Skeletal muscle cell (primary cell): ENCODE results near the gene ITGB2.

Source experiments
- DNase-seq: peaks from one replicate; pipeline ENCODE4 v3.0.0-alpha.2; 2010; ENCODE audit warnings: low read depth
- H3K4me3 ChIP-seq: 2 replicates; pipeline ENCODE4 v1.5.1; 2011; ENCODE audit warnings: low read depth, mild to moderate bottlenecking, control low read depth, low read length, moderate library complexity

ITGB2 gene

GRCh38 chr21:44858291-44858690, 62.4 kb downstream of the ITGB2 start:
- H3K4me3 ChIP-seq: no peak overlapping the region
- no peak for DNase-seq

- no peak for DNase-seq
- no peak overlapping the region for H3K4me3 ChIP-seq
Measured at GRCh38 chr21:44857127-44857892, 63.4 kb downstream of the ITGB2 start.

GRCh38 chr21:44856131-44856530, 64.6 kb downstream of the ITGB2 start:
- DNase-seq: no peak

GRCh38 chr21:44855572-44855971, 65.1 kb downstream of the ITGB2 start:
- DNase-seq: no peak
- H3K4me3 ChIP-seq: no peak overlapping the region

More at GRCh38 chr21:44856131-44856530, 64.6 kb downstream of the ITGB2 start:
- H3K4me3 ChIP-seq: no peak overlapping the region

DNA sequence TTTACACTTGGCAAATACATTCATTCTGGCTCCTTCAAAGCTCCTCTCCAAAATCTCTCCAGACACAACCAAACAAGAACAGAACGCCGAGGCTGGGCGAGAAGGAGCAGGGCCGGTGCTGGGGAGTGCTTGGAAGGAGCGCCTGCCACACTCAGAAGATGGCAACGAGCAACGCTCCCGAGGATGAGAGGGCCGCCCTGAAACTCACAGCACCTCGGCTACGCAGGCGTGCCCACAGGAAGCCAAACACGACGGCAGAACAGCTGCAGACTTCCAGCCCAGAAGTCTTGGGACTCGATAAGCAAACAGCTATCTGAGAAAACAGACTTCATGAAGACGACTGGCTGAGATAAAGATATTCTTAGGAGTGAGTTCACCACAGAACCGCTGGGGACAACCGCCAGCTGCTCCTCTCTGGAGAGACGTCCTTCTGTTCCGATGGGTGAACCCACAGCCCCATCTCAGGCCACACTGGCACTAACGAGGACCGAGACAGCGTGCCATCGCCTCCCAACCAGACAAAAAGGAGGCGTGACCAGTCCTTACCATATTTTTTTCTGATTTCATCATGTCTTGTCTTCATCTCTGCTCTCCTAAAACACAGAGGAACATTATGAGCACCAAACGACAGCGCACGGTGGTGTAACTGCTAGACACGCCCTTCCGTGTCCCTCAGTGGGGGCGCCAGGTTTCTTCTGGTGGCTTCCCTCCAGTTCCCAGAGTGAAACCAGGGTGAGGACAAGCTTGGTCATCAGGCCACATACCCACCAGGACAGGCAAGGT, 65.8 kb downstream of the ITGB2 start:
- H3K4me3 ChIP-seq: no peak overlapping the region
- no peak for DNase-seq

- no peak for DNase-seq
- no peak overlapping the region for H3K4me3 ChIP-seq
Measured at GRCh38 chr21:44854391-44854663, 66.4 kb downstream of the ITGB2 start.

DNA sequence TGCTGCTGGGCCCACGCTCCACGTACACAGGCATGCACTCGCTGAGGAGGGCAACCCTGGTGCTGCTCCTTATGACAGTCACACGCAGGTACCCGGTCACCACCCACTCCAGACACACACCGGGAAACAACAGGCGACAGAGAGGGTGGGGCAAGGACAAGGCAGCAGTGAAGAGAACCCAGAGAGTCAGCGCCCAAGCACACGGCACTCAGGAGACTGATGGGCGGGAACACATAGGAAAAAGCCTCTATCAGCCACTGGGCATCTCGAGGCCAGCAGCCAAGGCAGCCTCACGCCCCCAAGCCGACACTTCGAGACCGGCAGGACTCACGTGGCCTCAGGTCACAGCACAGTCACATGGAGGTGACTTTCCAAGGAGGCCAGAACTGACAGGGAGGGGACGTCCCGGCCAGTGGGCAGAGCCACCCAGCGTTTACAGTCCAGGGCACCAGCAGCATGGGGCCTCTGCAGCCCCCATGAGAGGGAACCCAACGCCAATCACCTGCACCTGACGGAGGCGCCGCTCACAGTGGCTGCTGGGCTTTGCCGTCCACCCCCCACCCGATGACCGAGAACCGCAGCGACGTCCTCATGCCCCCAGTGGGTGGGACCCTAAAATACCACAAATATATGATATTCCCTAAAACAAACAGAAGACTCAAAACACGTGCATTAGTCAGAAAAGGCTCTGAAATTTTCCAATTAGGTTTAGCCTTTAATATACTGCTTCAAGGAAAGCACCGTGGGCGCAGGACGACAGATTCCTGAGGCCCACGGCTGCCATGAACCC, 66.9 kb downstream of the ITGB2 start:
- DNase-seq: no peak

DNA sequence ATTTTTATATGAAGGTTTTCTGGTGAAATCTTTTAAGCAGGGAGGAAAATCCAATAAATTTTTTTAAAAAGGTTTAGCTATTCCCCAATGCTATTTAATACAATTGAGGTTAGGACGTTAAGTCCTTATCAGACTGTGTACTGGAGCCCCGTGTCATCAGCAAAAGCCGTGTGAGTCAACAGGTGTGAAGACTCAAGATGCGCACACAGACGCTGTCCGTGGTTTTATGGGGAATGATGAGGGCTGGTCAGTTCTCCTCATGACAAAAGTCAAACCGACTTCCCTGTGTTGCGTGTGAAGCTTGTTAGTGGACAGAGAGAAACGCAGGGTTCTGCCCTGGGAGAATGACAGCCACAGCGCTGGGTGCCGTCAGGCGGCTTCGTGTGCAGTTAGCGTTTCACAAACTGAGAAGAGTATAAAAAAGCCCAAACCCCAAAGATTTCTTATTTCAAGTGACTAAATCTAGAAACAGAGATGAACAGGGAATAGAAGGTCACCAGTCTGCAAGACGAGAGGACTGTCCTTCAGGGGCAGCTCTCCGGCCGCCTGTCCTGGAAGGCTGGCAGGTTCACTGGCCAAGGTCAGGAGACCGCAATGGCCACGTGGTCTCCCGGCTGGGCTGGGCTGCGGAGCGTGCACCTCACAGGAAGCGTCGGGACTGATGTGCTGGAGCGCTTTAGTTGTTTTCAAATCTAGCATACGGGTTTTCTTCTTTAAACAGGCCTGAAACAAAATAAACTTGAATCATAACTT, 69.6 kb downstream of the ITGB2 start:
- no peak overlapping the region for H3K4me3 ChIP-seq
- no peak for DNase-seq

More for the DNA sequence above, 66.9 kb downstream of the ITGB2 start:
- H3K4me3 ChIP-seq: no peak overlapping the region

- no peak for DNase-seq
- no peak overlapping the region for H3K4me3 ChIP-seq
Measured at GRCh38 chr21:44850208-44850800, 70.4 kb downstream of the ITGB2 start.

- H3K4me3 ChIP-seq: no peak overlapping the region
- DNase-seq: no peak
Measured at GRCh38 chr21:44849616-44850130, 71.0 kb downstream of the ITGB2 start.

- no peak for DNase-seq
- H3K4me3 ChIP-seq: no peak overlapping the region
Measured at GRCh38 chr21:44848821-44849521, 71.7 kb downstream of the ITGB2 start.

- H3K4me3 ChIP-seq: no peak overlapping the region
- no peak for DNase-seq
Measured at GRCh38 chr21:44847261-44848056, 73.2 kb downstream of the ITGB2 start.

- peak overlapping the region; percentile 49 for H3K4me3 ChIP-seq
- DNase-seq: peak; percentile 16
Measured at GRCh38 chr21:44846485-44847260, 74.0 kb downstream of the ITGB2 start.

- DNase-seq: no peak
- peak overlapping the region; percentile 49 for H3K4me3 ChIP-seq
Measured at GRCh38 chr21:44846224-44846484, 74.5 kb downstream of the ITGB2 start.

DNA sequence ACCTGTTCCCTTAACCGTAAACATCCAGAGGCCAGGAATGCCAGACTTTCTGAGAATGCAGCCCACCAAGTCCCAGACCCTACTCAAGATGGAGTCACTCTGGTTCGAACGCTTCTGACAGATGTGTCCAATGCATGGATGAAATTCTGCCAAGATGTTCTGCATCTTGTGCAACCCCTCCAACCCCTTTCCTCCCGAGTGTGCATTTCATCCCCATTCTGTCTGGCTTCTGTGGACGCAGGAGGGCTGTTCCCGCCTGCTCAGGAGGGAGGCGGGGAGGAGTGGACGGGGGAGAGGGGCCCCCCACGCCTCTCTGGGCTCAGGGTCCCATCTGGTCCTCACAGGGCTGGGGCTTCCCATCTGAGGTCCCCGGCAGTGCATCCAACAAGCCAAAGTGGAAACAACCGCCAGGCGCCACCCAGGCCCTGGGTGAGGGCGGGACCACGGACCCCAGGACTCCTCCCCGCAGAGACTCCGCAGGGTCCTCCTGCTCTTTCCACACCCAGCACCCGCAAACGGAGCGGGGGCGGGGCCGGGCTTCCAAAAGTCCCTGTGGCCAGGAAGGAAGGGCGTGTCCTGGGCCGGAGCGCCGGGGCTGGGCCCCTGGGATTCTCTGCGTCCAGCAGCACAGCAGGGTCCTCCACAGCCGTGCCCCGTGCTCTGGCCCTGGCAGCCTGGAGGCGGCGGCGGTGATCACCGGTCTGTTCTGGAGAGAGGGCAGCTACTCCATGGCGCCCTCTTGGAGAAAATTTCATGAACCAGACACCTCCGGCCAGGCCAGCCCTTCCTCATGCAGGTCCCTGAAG, 75.1 kb downstream of the ITGB2 start:
- peak overlapping the region; percentile 49 for H3K4me3 ChIP-seq
- no peak for DNase-seq

DNA sequence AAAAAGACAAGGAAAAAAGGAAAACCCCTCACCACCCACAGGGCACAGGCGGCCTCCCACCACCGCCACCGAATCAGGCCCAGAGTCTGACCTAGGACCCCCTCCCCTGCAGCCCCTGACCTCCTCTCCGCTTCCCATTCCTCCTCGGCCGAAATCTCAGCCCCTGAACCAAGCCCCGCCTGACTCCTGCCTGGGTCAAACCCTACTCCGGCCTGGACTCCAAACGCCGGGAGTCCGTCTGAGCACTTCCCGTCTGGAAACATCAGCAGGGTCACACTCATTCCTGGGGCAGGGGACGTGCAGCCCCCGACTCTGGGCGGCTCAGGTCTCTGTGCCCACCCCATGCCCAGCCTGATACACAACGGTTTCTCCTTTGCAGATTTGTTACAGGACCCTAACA, 76.4 kb downstream of the ITGB2 start:
- no peak for DNase-seq
- H3K4me3 ChIP-seq: no peak overlapping the region
